Mesothelial cell of epicardium (in vitro differentiated cells): ENCODE measurements around the gene KIF3B. TPM values are rescaled to one million over a fixed set of nuclear protein-coding genes. Genes with fewer than 3 reads are reported as not detected.

Experiments
- DNase-seq, 2 experiments: peaks; one replicate each; pipeline ENCODE4 v3.0.0; 2021; ENCODE audit warnings: low spot score in 2 of 2; ENCODE audit not compliant: unreplicated experiment in 2 of 2
- H3K27ac Mint-ChIP-seq: 2 replicates; pipeline ENCODE4 v1.8.0; 2021; ENCODE audit warnings: mixed read lengths
- H3K27me3 Mint-ChIP-seq: 2 replicates; pipeline ENCODE4 v1.8.0; 2021; ENCODE audit warnings: low read depth, mixed read lengths
- H3K36me3 Mint-ChIP-seq: 2 replicates; pipeline ENCODE4 v1.8.0; 2021; ENCODE audit warnings: mixed read lengths
- H3K4me1 Mint-ChIP-seq: 2 replicates; pipeline ENCODE4 v1.8.0; 2021; ENCODE audit warnings: mixed read lengths
- H3K4me3 Mint-ChIP-seq: 2 replicates; pipeline ENCODE4 v1.8.0; 2021; ENCODE audit warnings: mild to moderate bottlenecking, moderate library complexity, mixed read lengths
- H3K9me3 Mint-ChIP-seq: 2 replicates; pipeline ENCODE4 v1.8.0; 2021; ENCODE audit warnings: mixed read lengths
- CTCF ChIP-seq: fragments of 200-600 bp; sonication (generic); IDR thresholded peaks from one replicate; pipeline ENCODE4 v1.5.0; 2021; ENCODE audit warnings: antibody characterized with exemption; ENCODE audit not compliant: unreplicated experiment
- total RNA-seq: library from RNA; stranded (reverse); gene quantifications from 3 replicates; pipeline ENCODE4 v1.2.1, GENCODE V29; 2021

The KIF3B gene
- total RNA-seq, 1 donor from 2014 or later: 21.1 TPM

- Mint-ChIP-seq H3K36me3 (no peaks in the 10 kb centered on the region), H3K9me3 (no peaks in the 10 kb centered on the region), H3K27ac (peak overlapping the region; percentile 99), H3K27me3 (no peaks in the 10 kb centered on the region), H3K4me3 (peak overlapping the region; percentile 95), H3K4me1 (peaks cover 26% of the 10 kb centered on the region)
- no peak for DNase-seq
- TF ChIP-seq CTCF: no peak
Observed at GRCh38 chr20:32356622-32357374, 79.3 kb downstream of the KIF3B start.

GRCh38 chr20:32357375-32357868, 80.0 kb downstream of the KIF3B start:
- peak overlapping the region; percentile 99 for H3K27ac Mint-ChIP-seq
- H3K9me3 Mint-ChIP-seq: no peaks in the 10 kb centered on the region
- no peak for TF ChIP-seq CTCF
- no peaks in the 10 kb centered on the region for H3K36me3 Mint-ChIP-seq
- peak overlapping the region; percentile 95 for H3K4me3 Mint-ChIP-seq
- H3K4me1 Mint-ChIP-seq: peaks cover 32% of the 10 kb centered on the region
- H3K27me3 Mint-ChIP-seq: no peaks in the 10 kb centered on the region
- DNase-seq: no peak

- no peak for TF ChIP-seq CTCF
- H3K9me3 Mint-ChIP-seq: no peaks in the 10 kb centered on the region
- H3K4me3 Mint-ChIP-seq: peak within 1 kb of the TSS; percentile 95
- H3K27ac Mint-ChIP-seq: peak within 1 kb of the TSS; percentile 99
- no peaks in the 10 kb centered on the region for H3K36me3 Mint-ChIP-seq
- H3K27me3 Mint-ChIP-seq: no peaks in the 10 kb centered on the region
- H3K4me1 Mint-ChIP-seq: peaks cover 39% of the 10 kb centered on the region
- DNase-seq: peak; percentile 98 to 99
Observed at GRCh38 chr20:32357869-32358631, 80.6 kb downstream of the KIF3B start, which contains the start of gene ASXL1. TSS of gene ASXL1 (plus strand) at chr20:32358331. CDS start at chr20:32358776, 445 bp downstream.

GRCh38 chr20:32358632-32358882, 81.1 kb downstream of the KIF3B start:
- peak overlapping the region; percentile 46 for H3K4me3 Mint-ChIP-seq

More at GRCh38 chr20:32358632-32358882, 81.1 kb downstream of the KIF3B start:
- Mint-ChIP-seq H3K9me3 (no peaks in the 10 kb centered on the region), H3K4me1 (peaks cover 44% of the 10 kb centered on the region), H3K36me3 (no peaks in the 10 kb centered on the region), H3K27me3 (no peaks in the 10 kb centered on the region), H3K27ac (no peak overlapping the region)
- no peak for TF ChIP-seq CTCF
- no peak for DNase-seq
